ENCODE results near the gene SAT2.

SAT2 gene

DNA sequence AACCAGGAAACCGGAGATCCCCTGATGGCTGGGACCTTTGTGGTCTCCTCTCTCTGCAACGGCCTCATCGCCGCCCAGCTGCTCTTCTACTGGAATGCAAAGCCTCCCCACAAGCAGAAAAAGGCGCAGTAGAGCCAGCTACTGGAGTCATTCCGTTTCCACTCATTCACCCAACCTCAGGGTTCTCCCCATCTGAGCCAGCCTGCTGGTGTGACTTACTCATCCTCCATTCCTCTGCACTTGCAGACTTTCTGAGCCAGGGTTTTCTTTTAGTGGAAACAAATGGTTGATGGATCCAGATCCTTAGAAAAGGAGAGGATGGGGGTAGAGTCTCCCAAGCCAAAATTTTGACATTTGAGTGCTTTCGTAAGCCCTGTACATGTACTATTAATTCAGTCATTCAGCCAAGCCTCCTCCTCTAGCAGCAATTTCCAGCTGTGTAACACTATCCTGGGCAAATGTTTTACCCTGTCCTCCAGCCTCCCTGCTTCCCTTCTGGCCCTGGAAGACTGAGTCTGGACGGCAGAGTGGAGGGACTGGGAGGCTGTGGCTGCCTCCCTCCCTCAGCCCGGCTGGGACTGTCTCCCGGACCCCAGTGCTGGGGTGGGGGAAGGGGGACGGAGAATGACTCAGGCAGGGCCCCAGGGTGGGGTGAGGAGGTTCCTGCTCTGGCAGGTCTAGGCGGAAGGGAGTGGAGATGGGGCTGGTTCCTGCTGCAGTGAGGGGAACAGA is 40.0 kb downstream of the SAT2 start:
- no peak overlapping the region for H3K18ac ChIP-seq (ENCODE audit: low read length)
- no peak overlapping the region for H2BK12ac ChIP-seq (ENCODE audit: low read length)
- H3K79me1 ChIP-seq (ENCODE audit: low read depth, low read length) = peaks cover 7% of the 10 kb centered on the region
- no peak overlapping the region for H2BK5ac ChIP-seq (ENCODE audit: low read length)
- H3K27me3 ChIP-seq (ENCODE audit: control insufficient read depth in 3 of 3, insufficient read depth in 3 of 3, low read depth in 1 of 3, low read length in 3 of 3) = no peaks in the 10 kb centered on the region
- H3K9ac ChIP-seq (ENCODE audit: low read depth, low read length, poor library complexity) = peak overlapping the region; percentile 45
- H2BK15ac ChIP-seq (ENCODE audit: low read length) = no peak overlapping the region
- H3K14ac ChIP-seq (ENCODE audit: low read length) = no peak overlapping the region
- no peak overlapping the region for H3K4me3 ChIP-seq (ENCODE audit: low read length in 2 of 2)
- DNase-seq (ENCODE audit: low spot score) = no peak
- WGBS, 2 donors (ENCODE audit: extremely low coverage in 2 of 2, insufficient read length in 2 of 2, insufficient replicate concordance in 1 of 2) = no CpG with 5 or more reads among the region's 12 CpGs
- H3K9me3 ChIP-seq (replicated peaks in 1 of 2; ENCODE audit: control insufficient read depth in 2 of 2, insufficient read depth in 1 of 2, low read depth in 1 of 2, low read length in 2 of 2) = no peaks in the 10 kb centered on the region
- no peak overlapping the region for H3K23ac ChIP-seq (ENCODE audit: low read depth, low read length, poor library complexity)
- H4K8ac ChIP-seq (ENCODE audit: low read depth, low read length) = no peak overlapping the region
- no peak overlapping the region for H2AFZ ChIP-seq (ENCODE audit: low read length)
- peaks cover 22 to 43% of the 10 kb centered on the region in 2 donors for H3K4me1 ChIP-seq (ENCODE audit: control insufficient read depth in 2 of 2, insufficient read depth in 1 of 2, low read depth in 1 of 2, low read length in 2 of 2)
- H4K91ac ChIP-seq (ENCODE audit: low read depth, low read length, poor library complexity) = no peak overlapping the region
- H2AK5ac ChIP-seq (ENCODE audit: low read depth, low read length) = no peak overlapping the region
- no peak overlapping the region for H2BK120ac ChIP-seq (ENCODE audit: low read depth, low read length)
- no peak overlapping the region for H3K27ac ChIP-seq (replicated peaks; ENCODE audit: low read length)
- no peak overlapping the region for H3K4ac ChIP-seq (ENCODE audit: low read length)
- no peak overlapping the region for H3K4me2 ChIP-seq (ENCODE audit: insufficient read depth, low read length, poor library complexity, severe bottlenecking)
- peaks cover 33 to 73% of the 10 kb centered on the region in 2 donors for H3K36me3 ChIP-seq (replicated peaks in 1 of 2; ENCODE audit: control insufficient read depth in 2 of 2, insufficient read depth in 2 of 2, low read length in 2 of 2)

DNA sequence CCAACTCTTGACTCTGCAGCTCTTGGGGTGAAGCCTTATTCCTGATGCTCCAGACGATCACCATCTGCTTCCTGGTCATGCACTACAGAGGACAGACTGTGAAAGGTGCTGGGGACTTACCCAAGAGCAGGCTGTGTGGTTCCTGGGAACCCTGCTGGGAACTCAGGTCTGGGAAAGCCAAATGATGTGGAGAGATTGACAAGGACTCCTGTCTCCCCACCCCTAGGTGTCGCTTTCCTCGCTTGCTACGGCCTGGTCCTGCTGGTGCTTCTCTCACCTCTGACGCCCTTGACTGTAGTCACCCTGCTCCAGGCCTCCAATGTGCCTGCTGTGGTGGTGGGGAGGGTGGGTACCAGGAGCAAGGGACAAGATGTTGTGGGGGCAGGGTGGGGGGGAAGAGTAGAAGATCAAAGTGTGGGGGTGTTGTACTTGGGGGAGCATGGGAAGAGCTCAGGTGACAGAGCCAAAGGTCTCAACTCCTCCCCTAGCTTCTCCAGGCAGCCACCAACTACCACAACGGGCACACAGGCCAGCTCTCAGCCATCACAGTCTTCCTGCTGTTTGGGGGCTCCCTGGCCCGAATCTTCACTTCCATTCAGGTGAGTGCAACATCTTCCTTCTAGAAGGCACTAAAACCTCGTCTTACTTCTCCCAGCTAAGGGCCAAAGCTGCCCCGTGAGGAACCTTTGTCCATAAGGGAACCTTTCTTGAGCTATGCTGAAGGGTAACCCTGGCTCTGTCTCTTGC is 40.8 kb downstream of the SAT2 start:
- Histone ChIP-seq H3K23ac (ENCODE audit: low read depth, low read length, poor library complexity) (no peak overlapping the region), H2BK15ac (ENCODE audit: low read length) (no peak overlapping the region), H2BK120ac (ENCODE audit: low read depth, low read length) (no peak overlapping the region), H3K27ac (replicated peaks; ENCODE audit: low read length) (no peak overlapping the region), H2BK5ac (ENCODE audit: low read length) (no peak overlapping the region), H4K8ac (ENCODE audit: low read depth, low read length) (no peak overlapping the region), H3K36me3 (replicated peaks in 1 of 2; ENCODE audit: control insufficient read depth in 2 of 2, insufficient read depth in 2 of 2, low read length in 2 of 2) (peaks cover 28 to 73% of the 10 kb centered on the region in 2 donors), H3K18ac (ENCODE audit: low read length) (no peak overlapping the region), H3K27me3 (ENCODE audit: control insufficient read depth in 3 of 3, insufficient read depth in 3 of 3, low read depth in 1 of 3, low read length in 3 of 3) (no peaks in the 10 kb centered on the region), H3K9me3 (replicated peaks in 1 of 2; ENCODE audit: control insufficient read depth in 2 of 2, insufficient read depth in 1 of 2, low read depth in 1 of 2, low read length in 2 of 2) (no peaks in the 10 kb centered on the region), H3K4me3 (ENCODE audit: low read length in 2 of 2) (no peak overlapping the region), H2AFZ (ENCODE audit: low read length) (no peak overlapping the region), H2AK5ac (ENCODE audit: low read depth, low read length) (no peak overlapping the region), H4K91ac (ENCODE audit: low read depth, low read length, poor library complexity) (no peak overlapping the region), H2BK12ac (ENCODE audit: low read length) (no peak overlapping the region), H3K4ac (ENCODE audit: low read length) (no peak overlapping the region), H3K79me1 (ENCODE audit: low read depth, low read length) (peaks cover 13% of the 10 kb centered on the region), H3K9ac (ENCODE audit: low read depth, low read length, poor library complexity) (no peak overlapping the region), H3K4me1 (ENCODE audit: control insufficient read depth in 2 of 2, insufficient read depth in 1 of 2, low read depth in 1 of 2, low read length in 2 of 2) (peaks cover 24 to 41% of the 10 kb centered on the region in 2 donors), H3K14ac (ENCODE audit: low read length) (no peak overlapping the region), H3K4me2 (ENCODE audit: insufficient read depth, low read length, poor library complexity, severe bottlenecking) (no peak overlapping the region)
- DNase-seq (ENCODE audit: low spot score) = no peak
- WGBS, 2 donors (ENCODE audit: extremely low coverage in 2 of 2, insufficient read length in 2 of 2, insufficient replicate concordance in 1 of 2) = no CpG with 5 or more reads among the region's 9 CpGs

DNA sequence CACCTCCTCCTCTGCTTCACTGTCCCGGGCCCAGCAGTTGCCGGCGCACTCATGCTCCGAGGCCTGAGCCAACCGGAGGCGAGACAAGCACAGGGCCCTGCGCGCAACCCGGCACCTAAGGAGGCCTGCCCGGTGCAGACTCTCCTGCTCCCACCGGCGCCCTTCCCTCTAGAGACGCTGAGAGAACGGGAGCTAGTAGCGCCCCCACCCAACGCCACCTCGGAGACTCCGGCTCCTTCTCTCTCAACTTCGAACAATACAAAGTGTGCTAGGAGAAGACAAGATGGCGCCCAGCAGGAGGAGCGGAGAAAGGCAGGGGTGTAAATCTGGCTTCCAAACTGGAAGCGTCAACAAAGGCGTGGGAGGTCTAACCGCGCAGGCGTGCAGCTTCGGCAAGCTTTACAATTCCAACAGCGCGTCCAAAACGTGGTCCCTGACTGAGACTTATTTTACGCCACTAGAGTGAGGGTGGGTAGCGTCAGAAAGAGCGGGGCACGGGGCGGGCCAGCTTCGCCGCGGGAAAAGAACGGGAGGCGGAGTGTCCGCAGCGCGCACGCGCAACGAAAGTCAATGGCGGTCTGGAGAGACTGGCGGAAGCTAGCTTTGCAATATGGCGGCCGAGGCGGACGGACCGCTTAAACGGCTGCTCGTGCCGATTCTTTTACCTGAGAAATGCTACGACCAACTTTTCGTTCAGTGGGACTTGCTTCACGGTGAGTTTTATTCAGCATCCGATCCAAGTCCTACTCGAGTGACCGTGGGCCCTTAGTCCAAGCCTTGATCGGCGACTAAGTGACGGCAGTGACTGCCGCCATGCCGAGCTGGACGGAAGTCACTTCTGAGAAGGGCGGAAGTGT is 44.1 kb downstream of the SAT2 start, which contains the start of gene MPDU1:
TSS of gene MPDU1 (plus strand) at position 600 of the 857 bp plus-strand sequence. CDS start at position 611, 11 bp downstream.
- Histone ChIP-seq H3K79me1 (ENCODE audit: low read depth, low read length) (peaks cover 13% of the 10 kb centered on the region), H2BK15ac (ENCODE audit: low read length) (peak within 1 kb of the TSS; percentile 100), H3K4me1 (ENCODE audit: control insufficient read depth in 2 of 2, insufficient read depth in 1 of 2, low read depth in 1 of 2, low read length in 2 of 2) (peaks cover 13 to 17% of the 10 kb centered on the region in 2 donors), H4K8ac (ENCODE audit: low read depth, low read length) (peak within 1 kb of the TSS; percentile 99), H3K27me3 (ENCODE audit: control insufficient read depth in 3 of 3, insufficient read depth in 3 of 3, low read depth in 1 of 3, low read length in 3 of 3) (no peaks in the 10 kb centered on the region), H3K23ac (ENCODE audit: low read depth, low read length, poor library complexity) (peak within 1 kb of the TSS; percentile 92), H3K9ac (ENCODE audit: low read depth, low read length, poor library complexity) (peak within 1 kb of the TSS; percentile 90), H3K27ac (replicated peaks; ENCODE audit: low read length) (peak within 1 kb of the TSS; percentile 98), H2AFZ (ENCODE audit: low read length) (peak within 1 kb of the TSS; percentile 86), H2BK12ac (ENCODE audit: low read length) (peak within 1 kb of the TSS; percentile 98), H4K91ac (ENCODE audit: low read depth, low read length, poor library complexity) (peak within 1 kb of the TSS; percentile 100), H3K14ac (ENCODE audit: low read length) (peak within 1 kb of the TSS; percentile 59), H3K36me3 (replicated peaks in 1 of 2; ENCODE audit: control insufficient read depth in 2 of 2, insufficient read depth in 2 of 2, low read length in 2 of 2) (peaks cover 34 to 70% of the 10 kb centered on the region in 2 donors), H3K4me3 (ENCODE audit: low read length in 2 of 2) (peak within 1 kb of the TSS; percentile 58 to 86), H2BK120ac (ENCODE audit: low read depth, low read length) (peak within 1 kb of the TSS; percentile 99), H3K9me3 (replicated peaks in 1 of 2; ENCODE audit: control insufficient read depth in 2 of 2, insufficient read depth in 1 of 2, low read depth in 1 of 2, low read length in 2 of 2) (no peaks in the 10 kb centered on the region), H3K4me2 (ENCODE audit: insufficient read depth, low read length, poor library complexity, severe bottlenecking) (peak within 1 kb of the TSS; percentile 69), H2AK5ac (ENCODE audit: low read depth, low read length) (peak within 1 kb of the TSS; percentile 100), H2BK5ac (ENCODE audit: low read length) (peak within 1 kb of the TSS; percentile 100), H3K18ac (ENCODE audit: low read length) (peak within 1 kb of the TSS; percentile 100), H3K4ac (ENCODE audit: low read length) (peak within 1 kb of the TSS; percentile 94)
- WGBS, 2 donors (ENCODE audit: extremely low coverage in 2 of 2, insufficient read length in 2 of 2, insufficient replicate concordance in 1 of 2) = no CpG with 5 or more reads among the region's 69 CpGs
- peak; percentile 96 for DNase-seq (ENCODE audit: low spot score)

Measured in neuronal stem cell (in vitro differentiated cells).